HL-60/S4 treated with retinoic acid at 250 ng/mL for 4 days and 3 days (cell line): ENCODE measurements around the gene LIN9.
"Not testable (repeated sequence)": the region's sequence is repeated elsewhere in the genome, so short reads cannot be mapped to it uniquely, and the experiment has no call there.

Source experiments
- in situ Hi-C: fragments of 300-500 bp; cut with MboI; formaldehyde crosslinking; loops from 2 replicates; pipeline ENCODE4 v1.7.0; 2022; ENCODE audit warnings: low sequenced_read_pairs

The LIN9 gene

GRCh38 chr1:226276077-226276682, 32.8 kb downstream of the LIN9 start:
- in situ Hi-C loops, result no loop called here

GRCh38 chr1:226274138-226274537, 34.8 kb downstream of the LIN9 start:
- in situ Hi-C loops, result no loop called here

DNA sequence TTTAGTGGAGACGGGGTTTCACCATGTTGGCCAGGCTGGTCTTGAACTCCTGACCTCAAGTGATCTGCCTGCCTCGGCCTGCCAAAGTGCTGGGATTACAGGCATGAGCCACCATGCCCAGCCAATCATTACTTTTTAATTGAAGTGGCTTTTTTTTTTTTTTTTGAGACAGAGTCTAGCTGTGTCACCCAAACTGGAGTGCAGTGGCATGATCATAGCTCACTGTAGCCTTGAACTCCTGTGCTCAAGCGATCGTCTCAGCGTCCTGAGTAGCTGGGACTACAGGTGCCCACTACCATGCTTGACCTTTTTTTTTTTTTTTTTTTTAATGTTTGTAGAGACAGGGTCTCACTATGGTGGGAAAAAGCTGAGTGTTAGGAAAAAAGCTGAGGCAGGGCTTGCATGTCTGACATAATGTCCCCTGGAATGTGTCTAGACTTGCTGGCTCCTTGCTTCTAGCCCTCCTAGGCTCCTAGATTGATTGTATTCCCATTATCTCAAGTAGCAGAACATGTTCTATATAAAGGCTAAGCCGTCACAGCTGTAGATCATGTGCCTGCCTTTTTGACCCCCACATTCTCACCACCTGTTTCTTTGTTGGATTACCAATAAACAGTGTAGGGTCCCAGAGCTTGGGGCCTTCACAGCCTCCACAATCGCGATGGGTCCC, 36.6 kb downstream of the LIN9 start:
- in situ Hi-C loops, result not testable (repeated sequence)

DNA sequence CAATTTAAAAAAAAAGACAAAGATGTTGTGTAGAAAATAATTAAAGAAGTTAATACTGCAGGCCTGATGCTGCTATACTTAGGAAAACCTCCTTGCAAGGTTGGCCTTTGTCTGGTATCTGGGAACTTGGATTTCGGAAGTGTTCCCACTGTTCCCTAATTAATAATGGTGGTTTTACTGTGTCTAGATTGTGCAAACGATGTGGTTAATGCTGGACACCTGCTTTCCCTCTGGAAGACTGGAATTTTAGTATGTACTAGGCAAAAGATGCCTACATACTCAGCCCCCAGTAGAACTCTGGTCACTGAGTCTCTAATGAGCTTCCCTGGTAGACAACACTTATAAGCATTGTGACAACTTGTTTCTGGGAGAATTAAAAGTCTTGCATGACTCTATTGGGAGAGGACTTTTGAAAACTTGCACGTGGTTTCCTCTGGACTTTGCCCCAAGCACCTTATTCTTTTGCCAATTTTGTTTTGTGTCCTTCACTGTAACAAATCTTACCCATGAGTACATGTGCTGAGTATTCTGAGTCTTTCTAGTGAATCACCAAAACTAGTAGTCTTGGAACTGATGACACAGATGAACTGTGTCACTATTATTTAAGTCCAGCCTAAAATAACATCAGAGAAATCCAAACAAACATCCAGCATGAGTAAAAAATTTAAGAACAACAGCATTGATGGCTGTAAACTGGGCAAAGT, 40.4 kb downstream of the LIN9 start:
- in situ Hi-C loops, result no loop called here

DNA sequence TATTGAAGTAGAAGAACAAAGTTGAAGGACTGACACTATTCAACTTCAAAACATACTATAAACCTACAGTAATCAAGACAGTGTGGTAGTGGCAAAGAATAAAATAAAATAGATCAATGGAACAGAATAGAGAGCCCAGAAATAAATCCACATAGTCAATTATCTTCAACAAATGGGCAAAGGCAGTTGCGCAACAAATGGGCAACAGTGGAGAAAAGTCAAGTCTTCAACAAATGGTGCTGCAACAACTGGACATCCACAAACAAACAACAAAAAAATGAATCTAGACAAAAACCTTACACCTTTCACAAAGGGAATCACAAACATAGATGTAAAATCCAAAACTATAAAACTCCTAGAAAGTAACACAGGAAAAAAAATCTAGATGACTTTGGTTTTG, 47.1 kb downstream of the LIN9 start:
- in situ Hi-C loops, result no loop called here

DNA sequence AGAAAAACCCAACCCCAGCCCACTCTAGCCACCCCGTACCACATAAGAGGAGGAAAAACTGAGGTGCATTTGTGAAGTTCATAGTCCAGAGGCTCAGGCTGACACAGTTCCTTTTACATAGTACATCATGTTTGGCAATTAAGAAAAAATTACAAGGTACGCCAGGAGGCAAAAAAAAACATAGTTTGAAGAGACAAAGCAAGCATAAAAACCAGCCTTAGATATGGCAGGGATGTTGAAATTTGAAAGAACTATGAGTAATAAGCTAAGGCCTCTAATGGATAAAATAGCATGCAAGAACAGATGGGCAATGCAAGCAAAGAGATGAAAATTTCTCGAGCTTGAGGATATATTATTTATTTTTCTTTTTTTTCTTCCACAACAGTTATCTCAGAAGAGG, 53.6 kb downstream of the LIN9 start:
- in situ Hi-C loops, result no loop called here

DNA sequence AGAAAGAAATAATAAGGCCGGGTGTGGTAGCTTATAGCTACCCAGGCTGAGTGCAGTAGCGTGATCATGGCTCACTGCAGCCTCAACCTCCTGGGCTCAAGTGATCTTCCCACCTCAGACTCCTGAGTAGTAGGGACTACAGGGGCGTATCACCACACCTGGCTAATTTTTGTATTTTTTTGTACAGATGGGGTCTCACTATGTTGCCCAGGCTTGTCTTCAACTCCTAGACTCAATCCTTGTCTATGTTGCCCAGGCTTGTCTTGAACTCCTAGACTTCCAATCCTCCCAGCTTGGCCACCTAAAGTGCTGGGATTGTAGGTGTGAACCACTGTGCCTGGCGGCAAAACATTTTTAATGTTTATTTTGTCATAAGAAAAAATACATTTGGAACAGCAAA, 55.0 kb downstream of the LIN9 start:
- in situ Hi-C loops, result no loop called here

- in situ Hi-C loops, result not testable (repeated sequence)
These were observed 56.1 kb downstream of the LIN9 start for GRCh38 chr1:226252841-226253240.

DNA sequence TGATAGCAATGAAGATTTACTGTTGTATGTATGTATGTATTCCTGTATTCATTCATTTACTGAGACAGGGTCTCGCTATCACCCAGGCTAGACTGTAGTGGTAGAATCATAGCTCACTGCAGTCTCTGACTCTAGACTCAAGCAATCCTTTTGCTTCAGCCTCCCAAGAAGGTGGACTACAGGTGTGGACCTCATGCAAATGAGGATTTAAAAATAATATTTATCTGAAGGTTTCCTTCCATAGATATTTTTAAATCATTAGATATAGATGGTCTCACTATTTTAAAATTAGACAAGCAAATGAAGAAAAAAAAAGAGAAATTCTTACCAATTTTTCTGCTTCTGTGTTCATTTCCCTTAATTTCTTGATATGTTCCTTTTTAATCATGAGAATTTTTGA, 58.5 kb downstream of the LIN9 start:
- in situ Hi-C loops, result no loop called here

- in situ Hi-C loops, result no loop called here
These were observed 60.2 kb downstream of the LIN9 start for GRCh38 chr1:226248796-226249195.

- in situ Hi-C loops, result no loop called here
These were observed 60.9 kb downstream of the LIN9 start for GRCh38 chr1:226248091-226248490.

DNA sequence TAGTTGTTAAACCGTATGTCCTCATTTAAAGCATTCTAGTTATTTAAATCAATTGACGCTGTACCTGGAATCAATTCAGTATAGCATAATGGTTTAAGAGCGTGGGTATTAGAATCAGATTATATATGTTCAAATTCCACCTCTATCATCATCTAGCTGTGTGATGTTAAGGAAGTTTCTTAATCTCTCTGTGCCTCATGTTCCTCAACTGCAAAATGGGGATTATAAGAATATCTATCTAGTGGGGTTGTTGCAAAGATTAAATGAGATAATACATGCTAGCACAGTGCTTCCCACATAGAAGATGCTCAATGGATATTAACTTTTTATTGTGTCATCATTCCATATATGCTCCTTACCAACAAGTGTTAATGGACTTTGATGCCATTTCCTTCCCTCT, 69.5 kb downstream of the LIN9 start:
- in situ Hi-C loops, result no loop called here

GRCh38 chr1:226236826-226237225, 72.1 kb downstream of the LIN9 start:
- in situ Hi-C loops, result no loop called here

DNA sequence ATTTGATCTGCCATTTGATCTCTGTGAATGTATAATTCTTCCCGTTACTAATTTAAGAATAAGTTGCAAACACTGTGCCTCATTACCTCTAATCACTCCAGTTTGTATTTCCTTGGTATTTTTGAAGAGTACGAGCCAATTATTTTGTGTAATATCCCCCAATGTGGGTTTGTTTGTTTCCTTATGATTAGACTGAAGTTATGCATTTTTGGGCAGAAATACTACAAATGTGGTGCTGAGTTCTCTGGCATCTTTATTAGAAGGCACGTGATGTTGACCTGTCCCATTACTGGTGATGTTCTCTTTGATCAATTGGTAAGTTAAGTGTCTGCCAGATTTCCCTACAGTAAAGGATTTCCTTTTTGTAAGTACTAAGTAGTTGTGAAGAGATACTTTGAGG, 75.2 kb downstream of the LIN9 start:
- in situ Hi-C loops, result no loop called here

- in situ Hi-C loops, result no loop called here
These were observed 75.7 kb downstream of the LIN9 start for GRCh38 chr1:226233293-226233692.

- in situ Hi-C loops, result no loop called here
These were observed 82.4 kb downstream of the LIN9 start for GRCh38 chr1:226226601-226227000.

GRCh38 chr1:226223786-226224244, 85.1 kb downstream of the LIN9 start:
- in situ Hi-C loops, result no loop called here

DNA sequence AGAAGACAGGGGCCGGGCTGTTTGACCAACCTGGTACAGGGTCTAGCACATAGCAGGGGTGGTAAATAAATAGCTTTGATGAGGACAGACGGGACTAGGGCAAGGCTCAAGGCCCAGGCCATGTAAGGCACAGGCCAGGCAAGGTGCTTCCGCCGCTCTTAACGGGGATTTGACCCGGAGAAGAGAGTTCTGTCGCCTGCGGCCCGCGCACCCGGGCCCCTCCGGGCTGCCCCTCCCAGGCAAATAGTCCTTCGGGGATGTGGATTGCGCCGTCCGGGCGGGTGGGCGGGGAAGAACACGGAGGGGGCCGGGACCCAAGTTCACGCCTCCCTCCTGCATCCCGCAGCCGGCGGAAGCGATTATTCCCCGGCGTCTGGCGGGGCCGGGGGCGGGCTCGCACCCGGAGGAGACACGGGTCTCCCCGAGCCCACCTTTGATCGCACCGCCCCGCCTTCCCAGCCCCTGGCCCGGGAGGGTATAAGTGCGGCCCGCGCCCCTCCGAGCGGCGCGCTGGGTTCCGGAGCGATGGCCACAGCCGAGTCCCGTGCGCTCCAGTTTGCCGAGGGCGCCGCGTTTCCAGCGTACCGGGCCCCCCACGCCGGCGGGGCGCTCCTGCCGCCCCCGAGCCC, 85.7 kb downstream of the LIN9 start, which contains the start of gene MIXL1:
Gene MIXL1 (plus strand): TSS at position 508 of the 629 bp plus-strand sequence. CDS start 18 bp downstream, at position 526.
- in situ Hi-C loops, result no loop called here

DNA sequence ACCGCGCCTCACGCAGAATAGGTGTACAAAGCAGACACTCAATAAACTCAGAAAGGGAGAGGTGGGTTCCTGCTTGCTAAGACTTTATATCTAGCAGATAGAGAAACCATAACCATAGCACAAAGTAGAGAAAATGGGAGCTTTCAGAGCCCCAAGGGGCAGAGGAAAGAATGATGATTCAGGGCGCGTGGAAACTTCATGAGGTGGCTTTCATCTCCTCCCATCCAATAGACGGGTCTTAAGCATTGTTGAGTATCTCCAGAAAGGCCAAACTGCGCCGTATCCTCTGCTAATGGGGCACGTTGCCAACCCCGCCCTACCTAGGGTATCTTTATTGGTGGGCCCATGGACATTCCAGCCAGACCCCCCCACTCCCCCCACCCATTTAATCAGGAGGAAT, 86.3 kb downstream of the LIN9 start:
- in situ Hi-C loops, result no loop called here

DNA sequence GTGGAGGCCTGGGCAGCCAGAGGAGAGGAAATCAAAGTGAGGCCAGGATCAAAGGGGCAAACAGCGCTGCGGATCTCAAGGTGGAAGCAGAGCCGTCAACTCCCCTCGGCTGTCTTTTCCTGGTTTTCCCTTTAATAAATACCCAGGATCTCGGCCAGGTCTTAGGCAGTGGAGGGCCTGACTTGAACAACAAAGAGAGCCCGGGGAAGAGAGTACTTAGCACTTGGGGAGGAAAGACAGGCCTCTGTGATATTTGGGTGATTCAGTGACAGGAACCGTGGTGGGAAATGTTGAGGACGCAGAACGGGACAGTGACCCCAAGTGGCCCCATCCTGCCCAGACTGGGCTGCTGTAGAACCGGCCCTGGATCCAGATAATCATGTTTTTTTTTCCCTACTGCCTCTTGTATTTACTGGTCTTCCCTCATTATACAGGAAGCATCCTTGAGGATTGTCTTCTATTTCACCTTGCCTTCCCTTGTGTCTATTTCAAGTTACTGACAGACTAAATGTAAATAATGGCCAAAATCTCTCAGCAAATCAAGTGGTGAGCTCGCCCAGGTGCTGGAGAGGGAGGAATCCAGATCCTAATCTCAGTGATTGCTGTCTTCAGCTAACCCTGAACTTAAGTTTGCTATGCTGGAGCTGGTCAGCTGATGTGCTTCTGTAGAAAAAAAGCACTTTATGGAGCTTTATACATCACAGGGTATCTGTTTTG, 88.3 kb downstream of the LIN9 start:
- in situ Hi-C loops, result no loop called here

GRCh38 chr1:226217273-226217672, 91.7 kb downstream of the LIN9 start:
- in situ Hi-C loops, result no loop called here
